Stimulated activated CD8-positive, alpha-beta memory T cell treated with anti-CD3 and anti-CD28 coated beads, Interleukin-12 subunit alpha, Interleukin-12 subunit beta, amount 100 ng/mL, for 1 hour (primary cell): ENCODE results near the gene GMDS.
"Not testable (repeated sequence)": the region's sequence is repeated elsewhere in the genome, so short reads cannot be mapped to it uniquely, and the experiment has no call there.

ENCODE experiments used
- DNase-seq: peaks from one replicate; pipeline ENCODE4 v3.0.0-alpha.2; 2020; ENCODE audit warnings: low read depth

GMDS gene

DNA sequence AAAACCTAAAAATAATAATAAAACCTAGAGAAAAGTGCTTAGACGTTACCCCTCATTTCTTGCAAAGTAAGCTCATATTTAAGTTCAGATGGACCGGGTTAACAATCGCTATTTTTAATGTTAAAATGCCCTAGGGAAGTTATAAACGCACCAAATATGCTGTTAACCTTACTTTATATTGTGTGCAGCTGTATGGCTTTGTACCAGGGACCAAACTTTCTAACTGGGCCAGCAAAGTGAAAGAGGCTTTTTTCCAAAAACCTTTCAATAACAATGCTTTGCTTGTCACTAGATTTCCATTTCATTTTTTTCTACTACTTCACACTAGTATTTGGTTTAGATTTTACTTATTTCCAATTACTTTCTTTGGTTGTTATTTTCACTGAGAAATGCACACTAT, 387.2 kb downstream of the GMDS start:
- DNase-seq: no peak

DNA sequence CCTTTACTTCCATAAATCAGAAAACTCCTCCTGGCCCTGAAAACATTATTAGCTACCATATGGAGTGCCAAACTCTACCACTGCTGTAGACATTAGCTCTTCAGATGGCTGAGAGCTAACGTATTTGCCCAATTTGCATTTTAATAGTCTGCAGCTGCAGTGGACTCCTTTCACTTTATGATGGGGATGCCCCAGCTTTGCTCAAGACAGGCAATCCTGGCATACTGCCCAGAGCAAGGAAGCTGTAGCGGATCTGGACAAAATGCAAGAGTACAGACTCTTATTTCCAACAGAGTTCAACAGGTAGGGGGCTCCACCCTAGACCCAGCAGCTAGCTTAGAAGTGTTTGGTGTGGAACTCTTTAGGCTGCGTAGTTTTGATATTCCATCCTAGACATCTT, 389.0 kb downstream of the GMDS start:
- no peak for DNase-seq

DNA sequence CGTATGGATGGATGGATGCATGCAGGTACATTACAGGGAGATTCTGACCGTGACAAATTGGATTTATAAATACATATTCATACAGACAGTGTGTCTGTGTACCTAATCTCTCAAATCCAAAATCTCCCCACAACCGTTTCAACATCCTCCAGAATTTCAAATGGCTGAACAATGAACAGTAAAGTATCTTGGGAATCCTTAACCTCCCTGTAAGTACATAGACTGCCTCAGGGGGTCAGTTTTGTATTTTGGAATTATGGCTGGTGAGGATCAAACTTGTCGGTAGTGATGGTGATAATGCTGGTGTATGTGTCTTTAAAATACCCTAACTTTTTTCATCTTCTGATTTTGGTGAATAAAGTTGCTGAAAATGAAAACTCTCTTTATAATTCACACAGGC, 389.5 kb downstream of the GMDS start:
- DNase-seq: no peak

DNA sequence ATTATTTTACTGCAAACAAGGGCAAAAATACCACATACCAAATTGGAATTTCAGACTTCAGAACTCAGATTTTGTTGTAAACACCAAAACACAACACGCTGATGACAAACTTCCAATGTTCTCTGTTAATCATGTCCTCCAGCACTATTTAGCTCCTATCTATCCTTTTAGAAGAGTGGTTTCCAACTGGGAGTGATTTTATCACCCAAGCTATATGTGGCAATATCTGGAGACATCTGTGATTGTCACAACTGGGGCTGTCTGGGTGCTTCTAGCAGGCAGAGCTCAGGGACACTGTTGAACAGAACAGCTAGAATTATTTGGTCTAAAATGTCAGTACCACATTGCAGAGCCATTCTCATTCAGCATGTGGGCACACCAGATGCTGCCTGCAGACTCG, 391.1 kb downstream of the GMDS start:
- DNase-seq: no peak

DNA sequence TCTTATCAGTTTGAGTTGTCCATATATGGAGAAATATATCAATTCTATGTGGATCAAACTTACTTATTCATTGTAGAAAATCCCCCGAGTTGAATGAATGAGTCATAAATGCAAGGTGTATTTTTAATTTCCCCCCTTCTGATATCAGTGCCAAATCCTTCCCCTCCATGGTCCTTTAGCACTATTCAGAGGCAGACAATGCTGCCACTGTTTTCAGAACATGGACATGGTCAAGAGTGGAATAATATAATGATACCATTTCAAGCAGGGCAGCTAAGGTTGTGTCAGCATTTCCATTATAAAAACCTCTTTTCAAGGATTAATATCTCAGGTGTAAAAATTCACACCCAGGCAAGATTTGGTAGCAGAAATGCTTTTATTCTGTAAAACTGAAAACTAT, 391.6 kb downstream of the GMDS start:
- DNase-seq: no peak

DNA sequence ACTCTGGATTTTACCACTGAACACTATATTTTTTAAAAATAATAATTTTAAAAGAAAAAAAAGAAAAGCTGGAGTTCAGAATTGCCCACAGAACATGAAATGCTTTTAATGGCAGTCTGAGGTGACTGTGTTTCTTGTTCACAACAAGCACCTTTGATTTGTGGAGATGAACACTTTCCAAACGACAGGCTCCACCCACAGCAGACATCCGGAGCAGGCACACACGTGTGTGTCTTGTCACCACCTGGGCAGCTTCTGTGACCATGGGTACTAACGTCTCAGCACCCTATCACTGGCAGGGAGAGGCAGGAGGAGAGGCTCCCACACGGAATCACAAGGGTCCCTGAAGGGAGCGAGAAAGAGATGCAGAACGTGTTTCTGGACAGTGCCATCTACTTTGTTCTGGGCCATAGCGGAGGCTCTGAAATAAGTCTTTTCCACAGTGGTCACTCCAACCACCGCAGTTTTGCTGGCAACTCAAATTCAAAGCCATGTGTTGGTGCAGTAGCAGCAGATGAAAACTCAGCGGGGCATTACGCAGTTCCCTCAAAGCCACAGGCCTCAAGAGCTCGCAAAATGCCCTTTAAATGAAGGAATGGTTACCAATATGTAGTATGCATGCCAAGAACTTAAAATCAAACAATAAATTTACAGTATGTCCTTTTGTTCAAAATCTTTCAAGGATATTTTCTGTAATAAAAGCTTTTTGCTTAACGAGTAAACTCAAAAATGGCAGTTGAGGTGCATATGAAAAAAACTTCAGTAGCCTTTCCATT, 393.5 kb downstream of the GMDS start:
- DNase-seq: no peak

DNA sequence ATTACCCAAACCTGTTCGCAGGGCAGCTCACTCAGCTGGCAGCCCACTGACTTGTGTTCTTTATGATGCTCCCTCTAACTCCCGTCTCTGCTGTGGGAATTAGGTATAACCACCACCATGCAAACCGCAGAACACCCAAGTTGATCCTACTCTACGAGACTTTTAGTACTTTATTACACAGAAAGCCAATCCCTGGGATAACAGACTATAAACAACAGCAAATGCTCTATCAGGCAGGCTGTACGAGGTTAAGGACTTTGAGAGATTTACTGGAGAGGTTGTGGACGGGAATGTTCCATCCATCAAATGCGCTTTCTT, 394.6 kb downstream of the GMDS start:
- DNase-seq: no peak

DNA sequence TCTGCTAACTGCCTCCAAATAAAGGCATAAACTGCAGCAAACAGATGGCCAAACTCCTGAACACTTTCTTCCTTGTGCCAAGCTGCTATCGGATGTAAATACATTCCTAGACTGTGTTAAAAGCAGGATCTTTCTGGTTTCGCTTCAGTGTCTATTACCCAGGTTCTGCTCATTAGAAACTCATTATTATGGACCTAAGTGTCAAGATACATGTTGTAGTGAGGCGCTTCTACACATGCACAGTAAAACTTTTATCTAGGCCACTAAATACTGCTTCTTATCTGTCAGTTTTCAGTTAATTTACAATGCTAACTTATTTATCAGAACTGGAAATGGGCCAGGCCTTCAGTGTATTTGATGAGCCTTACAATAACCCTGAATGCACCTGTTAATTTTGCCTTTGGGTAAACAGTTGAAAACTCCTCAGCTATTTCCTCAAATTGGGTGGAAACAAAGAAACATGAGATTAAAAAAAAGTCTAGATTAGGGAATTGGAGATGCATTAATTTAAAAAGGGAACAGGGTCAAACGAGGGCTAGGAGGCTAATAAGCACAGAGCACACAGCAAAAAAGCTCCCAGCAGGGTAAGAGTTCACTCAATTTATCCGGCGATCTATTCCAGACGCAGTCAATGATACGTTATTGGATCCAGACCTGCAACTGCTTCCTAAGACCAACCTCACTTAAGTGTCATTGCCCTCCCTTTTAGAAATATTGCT, 395.1 kb downstream of the GMDS start:
- no peak for DNase-seq

DNA sequence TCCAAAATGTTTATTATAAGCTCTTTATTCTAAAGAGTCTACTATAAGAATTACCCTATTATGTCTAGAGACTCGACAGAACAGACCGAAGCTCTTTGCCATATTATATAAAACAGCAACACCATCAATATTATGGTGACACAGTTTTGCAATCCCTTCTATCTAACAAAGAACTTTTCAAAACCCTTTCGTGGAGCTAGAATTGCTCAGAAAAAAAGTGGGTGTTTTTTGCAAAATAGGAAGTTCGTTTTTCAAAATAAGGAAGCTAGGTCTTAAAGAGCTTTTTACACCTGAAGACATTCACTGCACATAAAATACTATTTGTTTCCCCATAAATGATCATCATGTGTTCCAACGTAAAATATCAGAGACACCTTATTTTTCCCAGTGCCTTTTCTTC, 395.7 kb downstream of the GMDS start:
- DNase-seq: no peak

DNA sequence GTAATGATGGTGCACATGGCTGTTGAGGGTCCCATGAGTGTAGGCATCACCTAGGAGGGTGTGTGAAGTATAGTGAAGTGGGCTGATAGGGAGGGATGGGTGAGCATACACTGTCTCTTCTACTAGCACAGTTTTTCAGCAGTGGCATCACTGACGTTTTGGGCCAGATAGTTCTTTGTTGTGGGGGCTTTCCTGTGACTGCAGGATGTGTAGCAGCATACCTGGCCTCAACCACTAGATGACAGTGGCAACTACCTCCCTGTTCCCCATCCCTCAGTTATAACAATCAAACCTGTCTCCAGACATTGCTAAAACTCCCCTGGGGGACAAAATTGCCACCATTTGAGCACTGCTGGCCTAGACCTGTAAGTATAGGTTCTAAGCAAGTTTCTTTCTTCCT, 396.7 kb downstream of the GMDS start:
- DNase-seq: no peak

DNA sequence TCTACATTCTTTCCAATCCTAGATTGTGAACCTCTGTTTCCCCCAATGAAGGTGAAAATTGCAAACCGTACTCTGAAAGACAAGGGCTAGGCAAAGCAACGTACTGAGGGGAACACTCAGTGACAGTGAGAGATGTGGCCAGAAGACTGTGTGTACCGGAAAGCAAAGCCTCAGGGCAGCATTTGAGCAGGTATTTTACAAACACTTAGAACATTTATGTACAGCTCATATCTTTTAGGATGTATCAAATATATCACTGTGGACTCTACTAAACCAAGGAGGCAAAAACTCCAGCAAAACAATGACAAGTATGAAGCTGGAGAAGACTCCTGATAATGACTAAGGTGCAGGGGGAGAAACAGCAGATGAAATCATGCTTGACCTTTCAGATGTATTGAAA, 398.8 kb downstream of the GMDS start:
- DNase-seq: no peak

DNA sequence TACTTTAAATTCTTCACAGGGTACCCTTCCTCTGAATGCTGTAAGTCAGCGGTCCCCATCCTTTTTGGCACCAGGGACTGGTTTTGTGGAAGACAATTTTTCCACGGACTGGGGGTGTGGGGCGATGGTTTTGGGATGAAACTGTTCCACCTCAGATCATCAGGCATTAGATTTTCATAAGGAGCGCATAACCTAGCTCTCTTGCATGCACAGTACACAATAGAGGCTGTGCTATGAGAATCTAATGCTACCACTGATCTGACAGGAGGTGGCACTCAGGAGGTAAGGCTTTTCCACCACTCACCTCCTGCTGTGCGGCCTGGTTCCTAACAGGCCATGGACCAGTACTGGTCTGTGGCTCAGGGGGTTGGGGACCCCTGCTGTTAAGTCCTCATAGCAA, 399.9 kb downstream of the GMDS start:
- not testable (repeated sequence) for DNase-seq

DNA sequence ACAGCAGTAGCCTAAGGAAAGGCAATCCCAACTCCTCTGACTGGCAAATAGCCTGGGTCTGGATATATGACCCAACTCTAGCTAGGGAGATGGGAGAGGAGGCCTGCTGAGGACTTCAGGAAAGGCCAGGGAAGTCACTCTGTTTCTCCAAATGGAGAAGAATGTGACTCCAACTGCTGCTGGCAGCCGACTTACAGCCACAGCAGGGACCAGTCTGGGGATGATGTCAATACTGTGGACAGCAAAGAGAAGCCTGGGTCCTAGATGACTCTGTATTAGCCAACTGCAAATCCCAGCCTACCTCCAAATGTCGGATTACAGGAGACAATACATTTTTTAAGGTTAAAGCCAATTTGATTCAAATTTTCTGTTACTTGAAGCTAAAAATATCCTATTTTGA, 403.1 kb downstream of the GMDS start:
- DNase-seq: no peak

DNA sequence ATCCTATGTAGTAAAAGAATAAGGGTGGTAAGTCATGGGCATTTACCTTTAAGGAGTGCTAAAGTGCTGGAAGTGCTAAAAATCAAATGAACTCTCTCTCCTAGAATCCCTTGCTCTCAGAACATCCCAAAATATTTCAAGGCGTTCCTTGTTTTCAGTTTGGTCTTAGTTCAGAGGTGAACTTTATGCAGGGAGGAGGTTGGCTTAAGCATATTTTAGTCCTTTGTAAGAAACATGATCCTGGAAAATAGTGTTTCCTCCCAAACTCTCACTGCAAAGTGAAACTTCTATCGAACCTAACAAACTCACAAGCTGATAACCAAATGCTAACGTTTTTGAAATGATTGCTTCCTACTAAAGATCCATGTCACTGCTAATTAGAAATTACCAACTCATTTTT, 404.3 kb downstream of the GMDS start:
- no peak for DNase-seq

DNA sequence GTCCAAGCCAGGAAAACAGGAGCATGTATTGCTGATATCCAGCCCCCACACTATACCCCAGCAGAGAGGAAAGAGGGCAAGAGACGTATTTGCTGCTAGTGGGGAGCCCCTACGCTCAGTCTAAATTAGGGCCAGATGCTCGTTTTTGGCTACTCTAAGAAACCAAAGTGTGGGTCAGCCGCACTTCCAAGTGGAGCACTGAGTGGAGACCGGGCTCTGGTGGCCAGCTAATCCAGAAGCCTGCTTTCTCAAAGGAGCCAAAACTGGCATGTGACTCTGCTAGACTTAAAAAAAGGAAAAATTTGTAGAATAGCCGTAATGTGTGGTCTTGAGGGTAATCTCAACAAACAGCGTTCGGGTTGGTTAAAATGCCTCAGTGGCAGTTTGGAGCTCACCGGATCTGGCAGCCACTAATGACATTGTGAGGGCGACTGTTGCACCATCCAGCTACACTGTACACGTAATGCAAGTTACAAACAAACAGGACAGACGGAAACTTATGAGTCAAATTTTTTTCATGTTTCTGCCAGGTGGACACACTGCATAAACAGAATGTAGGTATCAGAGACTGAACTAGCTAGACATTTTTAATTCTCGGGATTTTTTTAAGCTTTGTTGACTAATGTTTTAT, 404.8 kb downstream of the GMDS start:
- DNase-seq: no peak

DNA sequence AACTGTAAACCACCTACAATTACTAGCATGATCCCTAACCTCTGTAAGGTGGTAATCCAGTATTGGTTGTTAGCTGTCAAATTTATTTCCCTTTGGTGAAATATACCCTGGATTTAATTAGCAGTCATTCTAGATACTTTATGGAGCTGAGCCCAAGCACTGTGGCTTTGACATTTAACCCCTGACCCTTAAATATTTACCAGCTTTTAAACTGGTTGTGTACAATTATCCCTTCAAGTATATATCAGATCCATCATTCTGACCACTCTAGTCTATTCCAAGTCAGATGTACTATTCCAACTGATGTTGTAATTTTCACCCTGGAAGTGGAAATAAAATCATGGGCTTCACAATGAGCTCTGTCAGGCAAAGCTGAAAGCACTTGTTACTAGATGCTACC, 406.0 kb downstream of the GMDS start:
- no peak for DNase-seq

DNA sequence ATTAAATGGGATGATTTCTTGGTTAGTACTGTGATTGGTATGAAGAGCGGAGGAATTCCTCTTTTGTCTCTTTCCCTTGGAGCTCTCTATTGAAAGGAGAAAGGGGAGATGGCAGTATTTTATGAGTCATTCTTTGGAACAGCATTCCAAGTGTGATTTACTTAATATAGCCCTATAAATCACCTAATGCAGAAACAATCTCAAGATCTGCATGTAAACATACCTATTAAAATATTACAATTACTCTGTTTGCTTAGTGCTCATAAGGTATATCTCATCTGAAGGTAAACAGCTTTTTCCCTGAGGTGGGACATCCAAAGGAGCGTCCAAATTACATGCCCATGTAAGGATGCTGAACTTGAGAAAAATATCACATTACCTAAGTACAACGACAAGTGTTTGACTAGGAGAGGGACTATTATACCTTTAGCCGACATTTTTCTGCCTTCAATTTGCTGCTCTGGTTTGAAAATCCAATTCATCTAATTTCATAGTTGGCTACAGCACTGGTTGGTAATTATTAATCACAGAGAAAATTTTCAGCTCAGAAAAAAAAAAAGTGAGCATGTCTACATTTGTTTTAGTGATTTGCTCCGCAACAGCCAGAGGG, 406.7 kb downstream of the GMDS start:
- no peak for DNase-seq

DNA sequence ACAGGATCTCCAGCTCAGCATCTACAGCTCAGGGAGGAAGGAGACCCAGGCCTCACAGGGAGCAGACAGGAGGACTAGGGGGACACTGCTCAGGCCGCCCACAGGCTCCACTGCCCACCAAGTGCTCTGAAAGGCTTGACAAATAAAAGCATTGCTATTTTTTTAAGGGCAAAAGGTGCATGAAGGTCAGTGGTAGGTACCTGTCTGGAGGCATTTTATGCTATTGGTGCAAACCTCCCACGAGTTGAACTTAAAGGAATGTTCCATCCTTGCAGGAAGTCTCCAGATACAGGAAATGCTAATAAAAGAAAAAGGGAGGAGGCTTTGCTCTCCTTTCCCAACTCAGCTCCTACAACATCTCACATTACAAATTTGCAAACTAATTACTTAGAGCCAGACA, 407.6 kb downstream of the GMDS start:
- no peak for DNase-seq

DNA sequence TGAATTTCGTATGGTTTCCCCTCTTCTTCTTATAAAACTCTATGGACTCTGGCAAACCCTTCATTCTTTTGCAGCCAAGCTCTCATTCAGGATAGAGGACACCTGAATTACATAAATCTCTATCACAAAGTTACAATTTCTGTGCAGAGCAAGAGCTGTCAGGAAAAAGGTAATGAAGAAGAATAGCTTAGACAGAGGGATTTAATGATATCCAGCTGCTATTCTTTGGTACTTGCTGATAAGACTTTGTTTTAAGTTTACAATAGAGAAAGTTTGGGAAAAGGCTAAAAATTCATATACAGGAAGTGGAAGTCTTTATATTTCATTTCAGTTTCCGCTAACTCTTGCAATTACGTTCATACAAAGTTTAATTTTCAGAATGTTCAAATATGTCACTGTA, 408.7 kb downstream of the GMDS start:
- DNase-seq: no peak

DNA sequence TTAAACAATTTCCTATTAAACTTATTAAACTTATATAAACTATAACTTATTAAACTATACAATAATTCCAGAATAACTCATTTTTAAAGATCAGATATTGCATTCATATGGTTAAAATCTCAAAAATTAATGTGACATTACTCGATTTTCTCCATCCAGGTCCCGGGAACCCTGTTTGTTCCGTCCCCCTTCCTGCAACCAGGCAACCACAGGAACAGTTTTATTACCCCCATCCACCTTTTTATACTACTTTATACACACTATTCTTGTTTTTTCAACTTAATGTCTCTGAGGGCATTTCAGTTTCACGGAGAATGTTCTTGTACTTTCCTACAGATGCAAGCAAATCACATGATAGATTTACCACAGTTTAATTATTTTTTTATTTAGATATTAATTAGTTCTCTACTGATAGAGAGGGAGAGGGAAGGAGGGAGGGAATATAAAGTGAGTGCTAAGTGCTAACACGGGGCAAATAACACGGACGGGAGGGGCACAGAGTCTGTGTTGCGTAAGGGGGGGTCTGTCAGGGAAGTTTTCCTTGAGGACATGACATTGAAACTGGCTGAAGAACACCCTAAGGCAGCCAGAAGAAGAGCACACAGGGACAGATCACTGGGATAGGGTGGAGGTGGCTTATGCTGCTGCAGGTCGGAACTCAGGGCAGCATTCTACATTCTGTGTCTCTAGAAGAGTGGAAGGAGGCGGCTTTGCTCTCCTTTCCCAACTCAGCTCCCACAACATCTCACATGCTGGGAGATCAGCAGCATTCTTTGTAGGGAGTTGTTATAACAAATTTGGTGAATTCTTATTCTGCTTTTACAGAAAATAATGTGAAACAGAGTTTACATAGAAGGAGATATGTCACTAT, 410.5 kb downstream of the GMDS start:
- DNase-seq: no peak

DNA sequence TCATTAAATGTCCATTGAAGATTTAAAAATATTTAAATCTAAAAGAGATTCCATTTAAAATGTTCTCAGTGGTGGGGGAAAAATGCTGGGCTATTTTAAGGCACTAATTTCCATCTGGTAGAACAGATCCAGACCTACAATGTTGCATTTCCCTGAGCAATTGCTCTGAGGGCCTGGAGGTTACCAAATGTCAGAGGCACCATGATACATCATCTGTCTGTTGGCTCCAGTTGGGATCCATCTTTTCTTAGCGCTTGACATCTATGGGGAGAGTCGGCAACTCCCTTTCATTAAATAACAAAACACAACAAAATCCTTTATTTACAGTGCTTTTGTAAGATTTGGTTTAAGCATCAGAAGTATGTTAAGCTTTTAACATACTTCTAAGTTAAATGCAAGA, 411.2 kb downstream of the GMDS start:
- DNase-seq: no peak
